NCI-H2029 (cell line): Measurements from ENCODE around the gene NUP85.
"Not testable (repeated sequence)": the region's sequence is repeated elsewhere in the genome, so short reads cannot be mapped to it uniquely, and the experiment has no call there.

Source experiments
- DNase-seq: peaks from one replicate; lab custom pipeline; 2025; lab: John Stamatoyannopoulos, UW

NUP85 gene

DNA sequence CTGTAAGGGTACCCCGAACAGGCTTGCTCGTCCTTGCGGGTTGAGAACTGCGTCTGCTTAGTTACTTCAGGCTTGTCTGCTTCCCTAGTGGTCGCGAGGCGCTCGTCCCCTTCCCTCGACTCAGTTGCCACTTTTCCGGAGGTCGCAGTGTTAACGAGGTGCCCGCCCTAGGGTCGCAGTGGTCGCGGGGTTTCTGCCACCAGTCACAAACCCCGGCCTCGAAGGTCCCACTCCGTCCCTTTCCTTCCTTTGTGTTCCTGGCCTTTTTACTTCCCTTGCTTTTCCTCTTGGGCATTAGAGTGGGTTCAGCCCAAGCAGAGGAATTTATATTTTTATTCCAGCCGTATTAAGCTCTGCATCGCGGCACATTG is 299 bp downstream of the NUP85 start:
- no peak for DNase-seq

DNA sequence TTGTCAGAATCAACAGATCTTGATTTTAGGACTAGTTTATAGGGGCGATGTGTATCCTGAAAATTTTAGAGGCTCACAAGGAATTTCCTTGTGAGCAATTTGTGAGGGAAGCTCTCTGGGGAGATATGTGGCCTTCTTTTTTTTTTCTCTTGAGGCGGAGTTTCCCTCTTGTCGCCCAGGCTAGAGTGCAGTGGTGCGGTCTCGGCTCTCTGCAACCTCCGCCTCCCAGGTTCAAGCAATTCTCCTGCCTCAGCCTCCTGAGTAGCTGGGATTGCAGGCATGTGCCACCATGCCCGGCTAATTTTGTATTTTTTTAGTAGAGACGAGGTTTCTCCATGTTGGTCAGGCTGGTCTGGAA is 1.6 kb downstream of the NUP85 start:
- not testable (repeated sequence) for DNase-seq

DNA sequence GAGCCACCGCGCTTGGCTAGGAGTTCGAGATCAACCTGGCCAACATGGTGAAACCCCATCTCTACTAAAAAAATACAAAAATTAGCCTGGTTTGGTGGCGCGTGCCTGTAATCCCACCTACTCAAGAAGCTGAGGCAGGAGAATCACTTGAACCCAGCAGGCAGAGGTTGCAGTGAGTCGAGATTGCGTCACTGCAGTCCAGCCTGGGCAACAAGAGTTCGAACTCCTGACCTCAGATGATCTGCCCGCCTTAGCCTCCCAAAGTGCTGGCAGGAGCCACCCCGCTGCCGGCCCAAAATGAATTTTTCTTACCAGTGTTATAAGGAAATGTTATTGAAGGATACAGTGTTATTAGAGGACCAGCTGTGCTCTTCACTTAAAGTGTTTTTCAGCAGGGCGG is 2.3 kb downstream of the NUP85 start:
- DNase-seq = no peak

DNA sequence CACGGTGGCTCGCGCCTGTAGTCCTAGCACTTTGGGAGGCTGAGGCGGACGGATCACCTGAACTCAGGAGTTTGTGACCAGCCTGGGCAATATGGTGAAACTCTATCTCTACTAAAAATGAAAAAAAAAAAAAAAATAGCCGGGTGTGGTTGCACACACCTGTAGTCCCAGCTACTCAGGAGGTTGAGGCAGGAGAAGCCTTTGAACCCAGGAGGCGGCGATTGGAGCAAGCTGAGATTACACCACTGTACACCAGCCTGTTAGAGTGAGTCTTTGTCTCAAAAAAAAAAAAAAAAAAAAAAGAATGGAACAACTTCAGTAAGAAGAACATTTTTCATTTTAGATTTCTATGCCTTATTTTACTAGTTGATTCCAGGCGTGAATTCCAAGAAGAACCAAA is 2.7 kb downstream of the NUP85 start:
- DNase-seq = no peak

DNA sequence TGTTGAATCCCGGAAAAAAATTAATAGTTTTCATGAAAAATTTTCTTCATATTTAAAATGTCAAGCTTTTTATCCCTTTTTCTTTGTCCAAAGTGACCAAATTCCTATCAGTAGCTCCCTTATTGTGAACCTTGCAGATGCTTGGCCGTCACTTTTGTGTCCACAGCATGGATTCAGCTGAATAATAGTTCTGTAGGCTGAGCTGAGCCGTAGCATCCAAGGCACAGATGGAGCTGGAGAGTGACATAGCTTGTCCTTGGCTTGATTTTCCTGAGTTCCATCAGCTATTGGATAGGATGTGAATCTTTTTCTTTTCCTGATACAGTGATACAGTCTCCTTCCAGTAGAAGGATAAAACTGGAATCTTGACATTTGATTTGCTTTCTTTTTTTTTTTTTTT is 3.6 kb downstream of the NUP85 start:
- DNase-seq = no peak

DNA sequence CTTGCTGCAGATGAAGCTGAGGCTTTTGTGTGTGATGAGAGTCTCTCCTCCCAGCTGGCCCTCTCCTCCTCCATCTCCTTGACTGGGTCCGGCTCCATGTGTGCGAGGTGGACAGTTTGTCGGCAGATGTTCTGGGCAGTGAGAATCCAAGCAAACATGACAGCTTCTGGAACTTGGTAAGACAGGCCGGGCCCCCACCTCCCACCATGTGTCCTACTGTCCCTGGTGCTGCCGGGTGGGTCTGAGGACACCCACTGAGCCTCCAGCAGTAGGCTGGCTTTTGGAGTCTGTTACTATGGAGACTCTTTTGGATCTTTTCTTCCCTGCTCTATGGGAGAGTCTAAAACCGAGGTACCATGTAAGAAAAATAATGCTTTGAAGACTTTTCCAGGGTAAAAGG is 12.7 kb downstream of the NUP85 start:
- no peak for DNase-seq

DNA sequence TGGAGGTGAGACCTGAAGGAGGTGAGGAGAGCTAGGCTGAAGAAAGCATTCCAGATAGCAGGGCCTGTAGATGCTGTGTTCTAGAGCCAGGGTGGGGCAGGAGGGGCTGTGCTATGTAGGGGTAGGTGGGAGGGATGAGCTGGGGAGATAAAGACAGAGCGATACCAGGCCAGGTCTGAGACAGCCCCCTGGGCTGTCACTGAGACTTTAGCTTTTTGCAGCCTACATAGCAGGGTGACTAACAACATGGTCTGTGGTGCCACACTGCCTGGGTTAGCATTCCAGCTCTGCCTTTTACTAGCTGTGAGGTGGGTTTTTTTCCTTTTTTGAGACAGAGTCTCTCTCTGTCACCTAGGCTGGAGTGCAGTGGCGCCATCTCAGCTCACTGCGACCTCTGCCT is 14.3 kb downstream of the NUP85 start:
- no peak for DNase-seq

DNA sequence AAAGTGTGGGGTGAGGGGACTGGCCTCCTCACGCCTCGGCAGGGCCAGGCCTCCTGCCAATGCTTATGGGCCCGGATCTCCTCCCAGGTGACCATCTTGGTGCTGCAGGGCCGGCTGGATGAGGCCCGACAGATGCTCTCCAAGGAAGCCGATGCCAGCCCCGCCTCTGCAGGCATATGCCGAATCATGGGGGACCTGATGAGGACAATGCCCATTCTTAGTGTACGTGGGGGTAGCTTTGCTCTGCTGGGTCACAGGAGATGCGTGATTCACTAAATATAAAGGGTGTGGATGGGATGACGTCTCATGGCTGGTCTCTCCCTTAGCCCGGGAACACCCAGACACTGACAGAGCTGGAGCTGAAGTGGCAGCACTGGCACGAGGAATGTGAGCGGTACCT is 19.5 kb downstream of the NUP85 start:
- DNase-seq = no peak

DNA sequence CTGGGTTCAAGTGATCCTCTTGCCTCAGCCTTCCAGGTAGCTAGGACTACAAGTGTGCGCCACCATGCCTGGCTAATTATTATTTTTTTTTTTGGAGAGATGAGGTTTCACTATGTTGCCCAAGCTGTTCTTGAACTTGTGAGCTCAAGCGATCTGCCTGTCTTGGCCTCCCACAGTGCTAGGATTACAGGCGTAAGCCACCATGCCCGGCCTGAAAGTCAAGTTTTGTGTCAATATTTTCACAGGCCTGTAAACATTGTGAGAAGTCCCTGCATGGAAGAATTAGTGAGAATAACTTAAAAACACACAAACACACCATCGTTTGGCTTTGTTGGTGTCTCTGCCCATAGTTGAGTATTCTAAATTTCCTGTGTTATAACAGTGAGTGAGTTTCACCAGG is 22.2 kb downstream of the NUP85 start:
- DNase-seq = no peak

DNA sequence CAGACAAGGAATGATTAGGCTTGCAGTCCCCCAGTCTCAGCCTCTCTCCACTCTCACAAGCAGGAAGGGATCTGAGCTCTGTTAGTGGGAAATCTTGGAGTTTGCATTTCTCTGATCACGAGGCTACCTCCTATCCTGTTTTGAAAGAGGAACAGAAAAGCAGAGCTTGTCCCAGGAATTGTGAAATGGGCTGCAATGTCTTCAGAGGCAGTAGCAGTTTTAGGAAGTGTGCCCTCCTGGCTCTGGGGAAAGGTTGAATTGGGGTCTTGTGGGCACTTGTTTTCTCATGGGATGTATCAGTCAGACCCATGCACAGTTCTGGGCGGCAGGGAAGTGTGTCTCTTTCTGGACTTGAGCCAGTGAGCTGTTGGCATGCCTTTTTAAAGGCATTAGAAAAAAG is 22.8 kb downstream of the NUP85 start:
- DNase-seq = no peak

DNA sequence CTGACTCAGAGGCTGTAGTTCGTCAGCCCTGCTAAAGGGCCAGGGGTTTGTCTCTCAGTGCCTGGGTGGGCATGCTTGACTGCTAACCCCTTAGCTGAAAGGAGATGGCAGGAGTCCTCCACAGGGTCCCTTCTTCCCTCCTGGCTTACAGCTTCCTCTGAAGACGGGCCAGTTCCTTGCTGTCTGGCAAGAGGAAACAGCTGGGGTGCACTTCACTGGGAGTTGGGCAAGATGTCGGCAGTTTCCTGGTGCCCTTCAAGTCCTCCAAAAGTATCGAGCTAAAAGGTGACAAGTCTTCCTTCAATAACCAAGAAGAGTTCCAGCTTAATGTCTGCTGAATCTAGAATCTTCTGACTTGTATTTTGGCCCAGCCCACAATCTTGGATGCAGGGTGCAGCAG is 23.4 kb downstream of the NUP85 start:
- no peak for DNase-seq

DNA sequence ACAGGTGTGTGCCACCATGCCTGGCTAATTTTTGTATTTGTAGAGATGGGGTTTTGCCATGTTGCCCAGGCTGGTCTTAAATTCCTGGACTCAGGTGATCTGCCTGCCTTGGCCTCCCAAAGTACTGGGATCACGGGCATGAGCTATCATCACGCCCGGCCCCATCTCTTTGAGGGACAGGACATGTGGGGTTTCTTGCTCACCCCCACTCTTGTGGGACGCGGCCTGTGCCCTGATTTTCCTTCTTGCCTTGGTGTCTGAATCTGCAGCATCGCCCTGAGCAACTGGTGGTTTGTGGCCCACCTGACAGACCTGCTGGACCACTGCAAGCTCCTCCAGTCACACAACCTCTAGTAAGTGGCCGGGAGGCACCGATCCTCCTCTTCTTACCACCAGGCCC is 25.6 kb downstream of the NUP85 start:
- no peak for DNase-seq

DNA sequence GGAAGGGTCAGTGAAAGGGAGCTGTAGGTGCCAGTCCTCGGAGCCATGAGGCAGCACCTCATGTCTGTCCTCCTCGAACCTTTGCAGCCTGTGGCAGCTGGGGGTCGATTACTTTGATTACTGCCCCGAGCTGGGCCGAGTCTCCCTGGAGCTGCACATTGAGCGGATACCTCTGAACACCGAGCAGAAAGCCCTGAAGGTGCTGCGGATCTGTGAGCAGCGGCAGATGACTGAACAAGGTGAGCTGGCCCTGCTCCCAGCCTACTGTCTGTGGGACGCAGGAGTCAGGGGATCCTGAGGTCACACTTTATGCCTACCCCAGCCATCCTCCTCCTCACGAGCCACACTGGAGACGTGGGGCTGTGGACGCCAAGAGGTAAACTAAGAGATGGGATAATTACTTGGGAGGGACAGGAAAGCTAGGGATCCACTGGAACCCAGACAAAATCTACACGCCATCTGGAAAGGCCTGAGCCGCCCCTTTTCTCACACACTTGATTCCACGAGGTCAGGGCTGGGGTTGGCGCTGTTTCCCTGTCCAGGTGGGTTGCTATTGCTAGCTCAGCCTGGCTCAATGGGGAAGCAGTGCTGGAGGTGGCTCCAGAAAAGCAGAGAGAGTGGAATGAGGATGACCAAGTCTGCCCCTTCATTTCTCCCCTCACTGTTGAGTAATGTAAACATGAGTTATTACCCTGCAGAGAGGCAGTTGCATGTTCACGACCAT is 26.4 kb downstream of the NUP85 start:
- no peak for DNase-seq

DNA sequence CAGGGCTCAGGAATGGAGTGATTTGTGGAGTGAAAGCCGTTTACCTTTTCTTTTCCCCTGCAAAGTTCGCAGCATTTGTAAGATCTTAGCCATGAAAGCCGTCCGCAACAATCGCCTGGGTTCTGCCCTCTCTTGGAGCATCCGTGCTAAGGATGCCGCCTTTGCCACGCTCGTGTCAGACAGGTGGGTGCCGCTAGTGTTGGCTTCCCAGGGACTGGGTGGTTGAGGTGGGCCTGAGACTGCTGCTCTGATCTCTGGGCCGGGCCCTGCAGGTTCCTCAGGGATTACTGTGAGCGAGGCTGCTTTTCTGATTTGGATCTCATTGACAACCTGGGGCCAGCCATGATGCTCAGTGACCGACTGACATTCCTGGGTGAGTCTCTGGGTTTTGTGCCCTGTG is 27.3 kb downstream of the NUP85 start:
- DNase-seq = no peak

DNA sequence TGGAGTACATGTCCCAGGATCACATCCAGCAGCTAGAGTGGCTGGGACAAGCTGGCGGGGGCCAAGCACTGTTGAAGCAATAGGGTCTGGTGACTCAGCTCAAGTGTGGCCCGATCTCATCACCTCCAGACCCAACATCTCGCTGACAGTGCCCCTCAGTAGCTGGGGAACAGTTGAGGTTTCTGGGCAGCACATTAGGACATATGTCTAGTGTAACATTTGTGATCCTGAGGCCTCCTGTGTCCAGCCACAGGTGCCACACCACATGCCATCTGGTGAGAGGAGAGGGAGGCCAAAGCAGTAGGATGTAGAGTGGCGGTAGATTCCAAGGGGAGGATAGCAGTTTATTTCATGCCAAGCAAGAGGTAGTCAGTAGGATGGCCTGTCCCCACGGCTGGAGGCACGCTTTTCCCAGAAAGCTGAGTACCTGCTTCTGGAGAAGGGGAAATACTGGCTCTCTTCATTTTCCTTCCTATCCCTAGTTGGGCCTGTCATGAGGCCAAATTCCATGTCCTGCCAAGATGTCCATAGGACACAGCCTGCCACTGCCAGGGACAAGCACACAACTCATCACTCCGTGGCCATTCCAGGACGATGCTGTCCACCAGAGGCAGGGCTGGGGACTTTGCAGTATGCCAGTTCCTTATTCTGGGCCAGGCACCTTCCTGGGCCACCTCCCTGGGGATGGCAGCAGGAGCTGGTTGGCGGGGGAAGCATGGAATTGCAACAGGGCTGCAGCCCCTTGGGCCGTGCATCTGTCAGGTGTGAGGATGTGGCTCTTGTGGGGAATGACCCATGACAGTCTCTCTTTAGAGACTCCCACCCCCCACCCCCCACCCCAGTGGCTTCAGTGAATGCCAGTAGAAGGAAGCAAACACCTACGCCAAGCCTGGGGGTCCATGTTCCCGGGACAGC is 31.9 kb downstream of the NUP85 start:
- DNase-seq = no peak

DNA sequence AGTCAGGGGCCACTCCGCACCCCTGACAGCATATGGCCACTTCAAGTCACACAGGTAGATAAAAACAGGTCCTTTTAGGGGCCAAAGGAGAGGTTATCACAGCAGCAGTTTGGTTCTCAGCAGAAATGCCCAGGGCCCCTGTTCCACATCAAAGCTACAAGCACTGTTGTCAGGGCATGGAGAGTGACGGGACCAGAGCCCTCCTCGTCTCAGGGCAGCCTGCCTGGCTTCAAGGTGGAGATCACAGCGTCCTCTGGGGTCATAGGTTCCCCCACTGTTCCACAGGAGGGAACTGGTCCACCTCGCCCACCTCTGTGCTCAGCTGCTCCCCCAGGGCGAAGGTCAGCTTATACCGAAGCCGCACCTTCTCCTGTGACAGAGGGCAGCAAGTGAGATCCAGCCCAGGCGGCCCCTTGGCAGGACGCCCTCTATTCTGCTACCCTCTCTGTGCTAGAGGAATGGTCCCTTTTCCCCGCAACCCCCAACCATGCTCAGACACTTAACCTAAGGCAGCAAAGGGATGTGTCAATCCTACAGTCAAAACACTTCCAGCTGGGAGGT is 32.6 kb downstream of the NUP85 start:
- DNase-seq = no peak

DNA sequence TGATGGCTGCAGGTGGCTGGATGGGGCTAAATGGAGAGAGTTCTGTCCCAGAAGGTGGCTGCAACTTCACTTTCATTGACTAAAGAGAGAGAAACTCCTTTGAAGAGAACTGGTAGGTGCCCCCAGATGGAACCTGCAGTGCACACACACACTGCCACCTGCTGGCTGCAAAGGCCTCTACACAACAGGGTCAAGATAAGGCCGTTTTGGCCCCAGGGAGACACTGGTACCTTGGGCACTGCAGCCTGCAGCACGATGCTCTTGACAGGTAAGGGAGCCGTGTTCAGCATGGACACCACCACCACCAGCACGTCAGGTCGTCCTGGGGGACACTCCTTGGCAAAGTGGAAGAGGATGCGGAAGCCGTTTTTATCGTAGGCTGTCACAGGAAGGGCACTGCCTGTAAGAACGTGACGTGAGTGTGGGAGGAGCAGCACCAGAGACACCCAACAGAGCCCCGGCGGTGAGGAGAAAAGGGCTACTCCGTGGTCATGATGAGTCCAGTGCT is 33.3 kb downstream of the NUP85 start:
- no peak for DNase-seq

DNA sequence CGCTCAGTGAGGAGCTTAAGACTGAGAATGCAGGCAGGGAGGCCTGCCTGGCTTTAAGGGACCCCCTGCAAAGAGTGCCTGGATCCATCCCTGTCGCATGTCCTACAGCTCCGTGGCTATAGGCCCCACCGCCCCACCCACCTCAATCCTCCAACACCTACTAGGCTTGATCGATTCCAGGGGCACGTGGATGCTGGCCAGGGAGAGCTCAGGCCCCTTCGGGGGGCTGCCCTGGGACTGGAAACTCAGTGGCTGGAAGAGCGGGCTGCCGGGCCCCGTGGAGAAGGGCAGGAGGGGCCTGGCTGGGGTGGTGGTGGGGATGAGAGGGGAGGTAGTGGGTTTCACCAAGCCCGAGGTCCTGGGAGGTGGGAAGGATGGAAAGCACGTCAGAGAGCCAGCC is 33.7 kb downstream of the NUP85 start:
- no peak for DNase-seq

DNA sequence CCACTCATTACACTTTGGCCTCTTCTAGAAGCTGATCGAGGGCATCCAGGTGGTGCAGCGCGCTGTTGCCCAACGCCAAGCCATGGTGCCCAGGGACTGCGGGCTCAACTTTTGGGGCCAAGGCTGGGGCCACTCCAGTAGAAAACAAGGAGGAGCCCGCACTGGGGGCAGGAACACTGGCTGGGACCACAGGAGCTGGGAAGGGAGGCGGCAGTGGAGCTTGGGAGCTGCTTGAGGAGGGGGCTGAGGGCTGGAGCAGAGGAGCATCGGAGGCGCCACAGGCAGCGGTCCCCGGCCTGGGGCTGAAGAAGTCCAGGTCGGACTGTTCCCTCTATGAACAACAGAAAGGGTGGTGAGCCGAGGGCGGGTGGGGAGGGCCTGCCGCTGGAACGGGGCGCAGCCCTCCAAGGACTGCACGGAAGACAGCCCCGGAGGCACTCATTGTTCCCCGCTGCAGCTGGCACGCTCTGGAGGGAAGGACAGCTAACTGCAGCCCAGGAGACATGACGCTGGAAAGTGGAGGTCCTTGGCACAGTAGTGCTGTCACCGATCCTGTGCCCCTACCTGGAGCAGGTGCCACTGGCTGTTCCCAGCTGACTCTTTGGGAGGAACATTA is 34.4 kb downstream of the NUP85 start:
- no peak for DNase-seq

DNA sequence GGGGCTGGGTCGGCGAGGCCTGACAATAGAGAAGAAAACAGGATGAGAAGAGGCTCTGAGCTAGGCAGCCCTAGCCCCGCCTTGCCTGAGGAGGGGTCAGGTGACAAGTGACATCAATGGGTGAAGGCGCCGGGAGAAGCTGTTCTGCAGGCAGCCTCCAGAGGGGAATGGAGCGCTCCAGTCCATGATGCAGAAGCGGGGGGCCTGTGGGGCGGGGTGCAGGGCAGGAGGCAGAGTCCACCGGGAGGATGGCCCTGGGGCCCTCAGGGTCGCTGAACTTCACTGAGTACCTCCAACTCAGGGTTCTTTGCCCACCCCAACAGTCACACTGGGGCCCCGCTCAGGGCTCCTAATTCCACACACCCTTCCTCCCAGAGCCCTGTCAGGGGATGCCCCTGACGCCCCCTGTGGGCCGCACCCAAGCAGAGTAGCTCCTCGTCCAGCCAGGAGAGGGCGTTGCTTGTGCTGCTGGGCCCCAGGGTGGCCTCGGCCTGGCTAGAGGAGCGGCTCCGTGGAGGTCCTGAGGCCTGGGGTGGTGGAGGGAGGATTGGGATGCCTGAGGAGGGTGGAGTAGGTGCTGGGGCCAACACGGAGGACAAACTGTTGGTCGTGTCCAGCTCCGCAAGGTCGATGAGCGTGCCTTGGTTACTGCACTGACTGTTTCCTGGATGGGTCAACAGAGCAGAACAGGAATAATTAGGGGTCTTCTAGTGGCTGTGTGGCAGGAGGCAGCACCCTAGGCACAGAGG is 35.1 kb downstream of the NUP85 start:
- DNase-seq = no peak

DNA sequence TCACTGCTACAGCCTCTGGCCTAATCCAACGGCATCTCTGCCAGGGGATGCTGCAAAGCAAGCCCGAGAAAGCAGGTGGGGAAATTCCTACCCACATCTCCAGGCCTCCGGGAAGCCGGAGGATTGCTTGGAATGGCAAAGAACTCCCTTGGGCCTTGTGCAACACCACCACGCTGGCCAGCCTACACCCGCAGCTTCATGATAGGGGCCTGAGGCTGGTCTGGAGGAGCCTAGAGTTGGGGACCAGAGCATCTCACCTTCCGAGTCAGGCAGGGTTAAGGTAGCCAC is 35.6 kb downstream of the NUP85 start:
- no peak for DNase-seq

DNA sequence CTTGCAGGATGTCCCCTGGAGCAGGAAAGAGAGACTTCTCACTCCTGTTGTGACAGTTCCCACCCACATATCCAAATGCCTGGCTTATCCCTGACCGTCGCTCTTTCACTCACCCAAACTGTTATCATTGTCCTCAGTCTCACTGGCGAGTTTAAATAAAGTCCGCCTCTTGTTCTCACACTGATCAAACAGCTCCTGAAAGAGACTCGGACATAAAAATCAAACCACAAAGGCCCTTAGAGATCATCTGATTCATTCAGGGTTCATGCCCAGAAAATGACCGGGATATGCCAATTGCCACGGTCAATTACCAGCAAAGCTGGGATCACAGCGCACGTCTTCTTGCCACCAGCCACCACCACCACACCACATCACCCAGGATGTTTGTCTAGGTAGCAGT is 36.0 kb downstream of the NUP85 start:
- DNase-seq = no peak
